ENCODE results near the gene MAPKBP1.

Gene MAPKBP1

DNA sequence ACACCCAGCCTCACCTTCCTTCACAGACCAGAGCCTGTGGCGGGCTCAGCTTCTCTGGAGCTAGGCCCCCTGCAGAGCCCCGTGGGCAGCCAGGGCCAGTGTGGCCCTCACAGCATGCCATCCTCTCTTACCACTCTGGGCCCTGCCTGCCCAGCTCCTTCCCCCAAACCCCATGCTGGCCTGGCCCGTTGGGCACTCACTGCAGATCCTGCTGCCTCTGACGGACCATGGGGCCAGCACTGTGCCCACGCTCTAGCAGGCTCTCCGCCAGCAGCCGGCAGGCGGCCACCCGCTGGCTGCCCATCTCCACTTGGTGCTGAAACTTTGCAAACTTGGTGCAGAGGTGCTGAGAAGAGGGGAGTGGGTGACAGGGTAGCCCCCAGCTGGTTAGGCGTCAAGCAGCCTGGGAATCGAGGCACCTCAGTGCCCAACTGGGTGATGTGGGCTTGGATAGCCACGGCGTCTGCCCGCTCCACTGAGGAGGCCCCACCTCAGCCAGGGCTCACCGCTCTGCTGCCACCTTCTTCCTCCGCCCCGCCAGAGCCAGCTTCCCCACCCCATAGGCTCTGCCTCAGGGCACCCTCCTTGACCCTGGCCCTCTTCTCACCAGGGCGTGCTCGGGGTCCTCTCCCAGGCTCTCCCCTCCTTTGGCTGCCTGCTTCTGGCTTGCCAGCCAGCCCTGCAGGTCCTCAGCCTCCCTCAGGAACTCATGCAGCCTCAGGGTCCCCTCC lies 97.1 kb downstream of the MAPKBP1 start:
- no peak for DNase-seq

DNA sequence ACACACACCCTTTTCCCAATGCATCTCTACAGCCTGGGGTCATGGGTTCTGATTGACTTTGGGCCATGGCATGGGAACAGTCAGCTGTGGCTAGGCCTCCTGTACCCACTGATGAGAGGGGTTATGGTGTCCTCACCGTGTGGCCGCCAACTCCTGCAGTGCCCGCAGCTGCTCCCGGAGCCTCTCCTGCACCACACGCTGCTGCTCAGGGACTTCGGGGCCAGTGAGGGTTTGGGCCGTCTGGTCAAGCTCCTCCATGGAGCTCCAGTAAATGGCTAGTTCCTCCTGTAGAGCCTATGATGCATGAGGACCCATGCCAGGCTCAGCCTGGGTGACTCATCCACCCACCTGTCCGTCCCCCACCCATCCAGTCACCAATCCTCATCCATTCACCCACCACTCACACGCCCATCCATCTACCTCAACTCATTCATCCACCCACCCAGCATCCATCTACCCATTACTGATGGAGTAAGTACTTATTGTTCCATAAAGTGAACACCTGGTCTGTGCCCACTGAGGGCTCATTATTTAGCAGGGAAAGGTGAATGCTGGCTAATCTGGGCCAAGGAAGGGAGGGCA lies 98.0 kb downstream of the MAPKBP1 start:
- DNase-seq: no peak

DNA sequence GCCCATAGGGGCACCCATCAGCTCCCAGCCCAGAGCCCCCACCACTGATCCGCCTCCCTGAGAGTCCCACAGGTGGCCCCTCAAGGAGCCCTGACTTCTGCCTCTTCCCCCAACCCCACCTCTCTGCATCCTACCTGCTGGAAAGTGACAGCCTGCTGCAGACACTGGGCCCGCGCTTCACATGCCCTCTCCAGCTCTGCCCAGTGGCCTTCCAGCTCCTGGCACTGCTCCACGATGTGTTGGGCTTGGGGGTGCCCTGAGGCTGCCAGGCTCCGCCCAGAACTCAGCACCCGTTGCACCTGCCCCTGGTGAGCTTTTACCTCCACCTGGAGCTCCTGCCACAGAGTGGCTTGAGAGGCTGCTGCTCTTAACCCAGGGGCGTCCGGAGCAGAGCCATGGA lies 99.4 kb downstream of the MAPKBP1 start:
- no peak for DNase-seq

DNA sequence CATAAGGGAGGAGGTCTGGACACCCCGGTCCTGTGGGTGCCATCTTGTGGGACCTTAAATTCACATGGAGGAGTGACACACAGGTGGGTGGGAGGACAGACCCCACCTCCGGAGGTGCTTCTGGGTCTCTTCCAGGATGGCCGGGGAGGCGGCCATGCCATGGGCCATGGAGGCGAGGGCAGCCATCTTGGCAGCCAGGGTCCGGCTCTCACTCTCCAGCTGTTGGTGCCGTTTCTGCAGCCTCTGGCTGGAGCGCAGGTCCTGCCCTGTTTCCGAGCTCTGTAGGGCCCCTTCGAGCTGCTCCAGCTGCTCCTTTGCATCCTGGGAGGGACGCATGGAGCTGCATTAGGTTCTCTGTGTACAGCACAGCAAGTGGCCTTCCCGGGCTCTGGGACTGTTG lies 100.5 kb downstream of the MAPKBP1 start:
- no peak for DNase-seq

DNA sequence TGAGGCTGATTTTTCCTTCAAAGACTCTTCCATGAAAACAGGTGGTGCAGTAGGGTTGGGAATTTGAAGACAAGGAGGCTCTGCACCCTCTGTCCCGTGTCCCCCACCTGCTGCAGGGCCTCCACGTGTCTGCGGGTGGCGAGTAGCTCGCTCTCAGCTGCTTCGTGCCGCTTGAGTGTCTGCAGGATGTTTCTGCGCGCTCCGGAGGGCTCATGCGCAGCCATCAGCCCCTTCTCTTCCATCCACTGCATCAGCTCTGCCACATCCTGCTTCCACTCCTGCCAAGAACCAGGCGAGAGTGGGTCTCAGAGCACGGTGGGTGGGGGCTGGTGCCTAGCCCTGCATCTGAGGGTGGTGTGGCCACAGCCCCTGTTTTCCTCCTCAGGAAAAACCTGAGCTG lies 101.7 kb downstream of the MAPKBP1 start:
- DNase-seq: no peak

DNA sequence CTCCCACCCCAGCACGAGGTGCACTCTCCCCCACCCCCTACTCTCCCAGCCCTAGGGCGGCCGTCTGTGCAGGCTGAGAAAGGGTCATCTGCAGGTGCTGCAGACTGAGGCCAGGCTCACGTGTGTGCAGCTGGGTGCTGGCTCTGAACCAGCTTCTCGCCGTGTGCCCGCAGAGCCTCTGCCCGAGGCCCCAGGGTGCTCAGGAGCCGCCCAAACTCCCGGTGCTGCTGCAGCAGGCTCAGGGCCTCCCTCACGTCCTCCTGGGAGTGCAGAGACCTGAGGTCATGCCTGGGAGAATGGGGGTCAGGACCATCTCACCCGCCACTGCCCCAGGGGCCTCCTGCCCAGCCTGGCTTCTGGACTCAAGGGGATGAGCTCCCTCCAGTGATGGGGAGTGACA lies 102.4 kb downstream of the MAPKBP1 start:
- DNase-seq: no peak
